ENCODE measurements around the gene CXXC4. TPM values are rescaled to one million over a fixed set of nuclear protein-coding genes. Genes with fewer than 3 reads are reported as not detected.

CXXC4 gene
- total RNA-seq, 2 experiments from 2014 or later, result 0.06 to 0.11 TPM

- H3K4me1 Mint-ChIP-seq, result no peaks in the 10 kb centered on the region
- no peak for ATAC-seq (ENCODE audit: low read depth)
- no peak overlapping the region for H3K27ac Mint-ChIP-seq
- H3K4me3 Mint-ChIP-seq, result no peak overlapping the region
- peaks cover 3% of the 10 kb centered on the region for H3K27me3 Mint-ChIP-seq
- POLR2A ChIA-PET, result no interaction called here
- H3K36me3 Mint-ChIP-seq, result no peaks in the 10 kb centered on the region
- no peak for DNase-seq
- no peaks in the 10 kb centered on the region for H3K9me3 Mint-ChIP-seq
These were observed 24.9 kb downstream of the CXXC4 start for GRCh38 chr4:104469794-104470193.

- peaks cover 3% of the 10 kb centered on the region for H3K27me3 Mint-ChIP-seq
- DNase-seq (no peak), ATAC-seq (ENCODE audit: low read depth) (no peak)
- H3K4me1 Mint-ChIP-seq, result no peaks in the 10 kb centered on the region
- no peak overlapping the region for H3K4me3 Mint-ChIP-seq
- POLR2A ChIA-PET, result interaction anchor here (0.7 kb wide), 1 partner anchor 10 kb away, joined by 3 read pairs; no protein-coding TSS in a partner anchor
- H3K9me3 Mint-ChIP-seq, result no peaks in the 10 kb centered on the region
- no peak overlapping the region for H3K27ac Mint-ChIP-seq
- no peaks in the 10 kb centered on the region for H3K36me3 Mint-ChIP-seq
These were observed 29.1 kb downstream of the CXXC4 start for GRCh38 chr4:104465619-104466018.

GRCh38 chr4:104465201-104465600 lies 29.5 kb downstream of the CXXC4 start:
- DNase-seq, result no peak
- POLR2A ChIA-PET, result interaction anchor here (0.7 kb wide), 1 partner anchor 10 kb away, joined by 3 read pairs; no protein-coding TSS in a partner anchor
- Mint-ChIP-seq H3K36me3 (no peaks in the 10 kb centered on the region), H3K9me3 (no peaks in the 10 kb centered on the region), H3K27me3 (peaks cover 3% of the 10 kb centered on the region), H3K4me1 (no peaks in the 10 kb centered on the region), H3K4me3 (no peak overlapping the region), H3K27ac (no peak overlapping the region)
- no peak for ATAC-seq (ENCODE audit: low read depth)

GRCh38 chr4:104462641-104463040 lies 32.1 kb downstream of the CXXC4 start:
- POLR2A ChIA-PET, result no interaction called here
- no peaks in the 10 kb centered on the region for H3K9me3 Mint-ChIP-seq
- no peaks in the 10 kb centered on the region for H3K36me3 Mint-ChIP-seq
- DNase-seq, result no peak
- ATAC-seq (ENCODE audit: low read depth), result no peak
- H3K27me3 Mint-ChIP-seq, result peaks cover 3% of the 10 kb centered on the region
- H3K27ac Mint-ChIP-seq, result no peak overlapping the region
- no peaks in the 10 kb centered on the region for H3K4me1 Mint-ChIP-seq
- H3K4me3 Mint-ChIP-seq, result no peak overlapping the region

GRCh38 chr4:104457308-104457981 lies 37.2 kb downstream of the CXXC4 start:
- no peak for ATAC-seq (ENCODE audit: low read depth)
- Mint-ChIP-seq H3K4me3 (no peak overlapping the region), H3K27ac (no peak overlapping the region), H3K4me1 (no peaks in the 10 kb centered on the region), H3K27me3 (no peaks in the 10 kb centered on the region), H3K9me3 (no peaks in the 10 kb centered on the region), H3K36me3 (no peaks in the 10 kb centered on the region)
- POLR2A ChIA-PET, result no interaction called here
- DNase-seq, result no peak

GRCh38 chr4:104451573-104451972 lies 43.1 kb downstream of the CXXC4 start:
- no peaks in the 10 kb centered on the region for H3K4me1 Mint-ChIP-seq
- ATAC-seq (ENCODE audit: low read depth) (no peak), DNase-seq (no peak)
- no peak overlapping the region for H3K4me3 Mint-ChIP-seq
- H3K27ac Mint-ChIP-seq, result no peak overlapping the region
- H3K36me3 Mint-ChIP-seq, result no peaks in the 10 kb centered on the region
- POLR2A ChIA-PET, result no interaction called here
- no peaks in the 10 kb centered on the region for H3K9me3 Mint-ChIP-seq
- no peaks in the 10 kb centered on the region for H3K27me3 Mint-ChIP-seq

GRCh38 chr4:104449537-104449936 lies 45.2 kb downstream of the CXXC4 start:
- no peak overlapping the region for H3K27ac Mint-ChIP-seq
- ATAC-seq (ENCODE audit: low read depth) (no peak), DNase-seq (no peak)
- no peaks in the 10 kb centered on the region for H3K27me3 Mint-ChIP-seq
- H3K4me1 Mint-ChIP-seq, result no peaks in the 10 kb centered on the region
- no peaks in the 10 kb centered on the region for H3K36me3 Mint-ChIP-seq
- POLR2A ChIA-PET, result no interaction called here
- no peak overlapping the region for H3K4me3 Mint-ChIP-seq
- no peaks in the 10 kb centered on the region for H3K9me3 Mint-ChIP-seq

- Mint-ChIP-seq H3K27ac (no peak overlapping the region), H3K4me3 (no peak overlapping the region), H3K4me1 (no peaks in the 10 kb centered on the region), H3K9me3 (no peaks in the 10 kb centered on the region), H3K36me3 (no peaks in the 10 kb centered on the region), H3K27me3 (no peaks in the 10 kb centered on the region)
- POLR2A ChIA-PET, result no interaction called here
- DNase-seq, result no peak
- no peak for ATAC-seq (ENCODE audit: low read depth)
These were observed 47.4 kb downstream of the CXXC4 start for GRCh38 chr4:104447294-104447693.

- ATAC-seq (ENCODE audit: low read depth), result no peak
- Mint-ChIP-seq H3K4me1 (no peaks in the 10 kb centered on the region), H3K27ac (no peak overlapping the region)
These were observed 48.0 kb downstream of the CXXC4 start for GRCh38 chr4:104446431-104447278.

GRCh38 chr4:104444685-104445084 lies 50.0 kb downstream of the CXXC4 start:
- H3K4me3 Mint-ChIP-seq, result no peak overlapping the region
- no peaks in the 10 kb centered on the region for H3K9me3 Mint-ChIP-seq
- DNase-seq (no peak), ATAC-seq (ENCODE audit: low read depth) (no peak)
- H3K27me3 Mint-ChIP-seq, result no peaks in the 10 kb centered on the region
- no peaks in the 10 kb centered on the region for H3K36me3 Mint-ChIP-seq
- no peak overlapping the region for H3K27ac Mint-ChIP-seq
- no peaks in the 10 kb centered on the region for H3K4me1 Mint-ChIP-seq
- POLR2A ChIA-PET, result no interaction called here

More at GRCh38 chr4:104446431-104447278, 48.0 kb downstream of the CXXC4 start:
- no peak overlapping the region for H3K4me3 Mint-ChIP-seq
- H3K27me3 Mint-ChIP-seq, result no peaks in the 10 kb centered on the region
- H3K36me3 Mint-ChIP-seq, result no peaks in the 10 kb centered on the region
- no peak for DNase-seq
- no peaks in the 10 kb centered on the region for H3K9me3 Mint-ChIP-seq
- POLR2A ChIA-PET, result no interaction called here

GRCh38 chr4:104436542-104436941 lies 58.2 kb downstream of the CXXC4 start:
- Mint-ChIP-seq H3K4me3 (no peak overlapping the region), H3K36me3 (no peaks in the 10 kb centered on the region), H3K27ac (no peak overlapping the region), H3K4me1 (no peaks in the 10 kb centered on the region), H3K27me3 (no peaks in the 10 kb centered on the region), H3K9me3 (no peaks in the 10 kb centered on the region)
- ATAC-seq (ENCODE audit: low read depth), result no peak
- DNase-seq, result no peak
- POLR2A ChIA-PET, result no interaction called here

- Mint-ChIP-seq H3K27me3 (no peaks in the 10 kb centered on the region), H3K4me1 (no peaks in the 10 kb centered on the region), H3K27ac (no peak overlapping the region), H3K9me3 (no peaks in the 10 kb centered on the region), H3K36me3 (no peaks in the 10 kb centered on the region), H3K4me3 (no peak overlapping the region)
- POLR2A ChIA-PET, result no interaction called here
- no peak for ATAC-seq (ENCODE audit: low read depth)
- no peak for DNase-seq
These were observed 65.4 kb downstream of the CXXC4 start for GRCh38 chr4:104429150-104429741.

- H3K36me3 Mint-ChIP-seq, result no peaks in the 10 kb centered on the region
- H3K4me1 Mint-ChIP-seq, result no peaks in the 10 kb centered on the region
- ATAC-seq (ENCODE audit: low read depth), result no peak
- H3K9me3 Mint-ChIP-seq, result no peaks in the 10 kb centered on the region
- POLR2A ChIA-PET, result no interaction called here
- H3K27ac Mint-ChIP-seq, result no peak overlapping the region
- DNase-seq, result no peak
- no peaks in the 10 kb centered on the region for H3K27me3 Mint-ChIP-seq
- H3K4me3 Mint-ChIP-seq, result no peak overlapping the region
These were observed 68.7 kb downstream of the CXXC4 start for GRCh38 chr4:104425948-104426347.

- no peaks in the 10 kb centered on the region for H3K36me3 Mint-ChIP-seq
- DNase-seq, result no peak
- H3K27me3 Mint-ChIP-seq, result no peaks in the 10 kb centered on the region
- no peak overlapping the region for H3K27ac Mint-ChIP-seq
- H3K4me3 Mint-ChIP-seq, result no peak overlapping the region
- no peaks in the 10 kb centered on the region for H3K9me3 Mint-ChIP-seq
- POLR2A ChIA-PET, result no interaction called here
- no peak for ATAC-seq (ENCODE audit: low read depth)
- no peaks in the 10 kb centered on the region for H3K4me1 Mint-ChIP-seq
These were observed 69.7 kb downstream of the CXXC4 start for GRCh38 chr4:104424989-104425388.
